HepG2 (cell line): ENCODE measurements around the gene NFATC1. TPM values are rescaled to one million over a fixed set of nuclear protein-coding genes. Genes with fewer than 3 reads are reported as not detected.

ENCODE experiments used
- ATAC-seq: fragments of 200-7000 bp; cut with Tn5 transposase; 3 replicates; pipeline ENCODE4 v1.9.1; 2020; ENCODE audit warnings: mild to moderate bottlenecking, moderate library complexity
- BruUV-seq: library from RNA; stranded (reverse); fragments of 400-500 nt; replicated peaks from 2 replicates; lab custom pipeline; 2021; lab: Mats Ljungman, UMichigan
- CTCF ChIA-PET: fragments of 300-600 bp; formaldehyde crosslinking; extraction: SDS; loops from one replicate; lab custom pipeline; 2021; ENCODE audit warnings: low total read pairs, inconsistent platforms, low intra/inter-chr PET ratio; lab: Yijun Ruan, JAX
- POLR2A ChIA-PET: fragments of 350-600 bp; sonication (Branson Sonifier 250); formaldehyde crosslinking; loops from one replicate; lab custom pipeline; 2020; ENCODE audit warnings: antibody characterized with exemption, inconsistent platforms; lab: Yijun Ruan, JAX
- DNase-seq: peaks from one replicate; pipeline ENCODE4 v3.0.0-alpha.2; 2015; ENCODE audit warnings: low spot score
- FAIRE-seq: peaks from 3 replicates; lab custom pipeline; 2011; peaks lifted over from hg19 to GRCh38; lab: Jason Lieb, UNC
- H2AFZ ChIP-seq: one replicate; pipeline ENCODE4 v1.6.1; 2011; ENCODE audit warnings: low read length, inconsistent platforms
- H3K27ac ChIP-seq: fragments of 300-600 bp; 3 replicates; pipeline ENCODE4 v1.8.0; 2011; ENCODE audit warnings: mixed run types, mild to moderate bottlenecking, mixed read lengths, low read length, inconsistent platforms; ENCODE audit not compliant: insufficient read depth; ENCODE audit errors: extremely low read length
- H3K27me3 ChIP-seq, 2 experiments: fragments of 200-600 bp in 1 of 2; 2 replicates in 1 of 2; 3 replicates in 1 of 2; pipeline versions ENCODE4 v1.6.0 to v1.8.0; 2011; ENCODE audit warnings: low read length in 2 of 2, mild to moderate bottlenecking in 2 of 2, moderate library complexity in 2 of 2, inconsistent platforms in 1 of 2; ENCODE audit not compliant: insufficient read depth in 2 of 2, control insufficient read depth in 1 of 2
- H3K36me3 ChIP-seq, 2 experiments: fragments of 200-600 bp in 1 of 2; replicated peaks in 1 of 2; 2 replicates in 1 of 2; 3 replicates in 1 of 2; pipeline versions ENCODE4 v1.5.1 to v1.8.0; 2011; ENCODE audit warnings: low read length in 2 of 2, inconsistent platforms in 1 of 2; ENCODE audit not compliant: insufficient read depth in 2 of 2, control insufficient read depth in 1 of 2
- H3K4me1 ChIP-seq: 2 replicates; pipeline ENCODE4 v1.5.1; 2012; ENCODE audit warnings: low read length, inconsistent platforms; ENCODE audit not compliant: insufficient read depth
- H3K4me2 ChIP-seq: 2 replicates; pipeline ENCODE4 v1.6.0; 2011; ENCODE audit warnings: low read depth, low read length, inconsistent platforms
- H3K4me3 ChIP-seq, 3 experiments: fragments of 200-600 bp in 1 of 3; sonication (generic), shearing (Covaris generic) in 1 of 3; replicated peaks in 1 of 3; 2 replicates each; pipeline ENCODE4 v1.5.1; 2011 to 2016; ENCODE audit warnings: low read length in 3 of 3, inconsistent platforms in 2 of 3, low read depth in 2 of 3, mild to moderate bottlenecking in 2 of 3, control low read depth in 1 of 3, mixed read lengths in 1 of 3; ENCODE audit not compliant: insufficient read depth in 1 of 3
- H3K79me2 ChIP-seq: one replicate; pipeline ENCODE4 v1.6.1; 2011; ENCODE audit warnings: low read length, inconsistent platforms; ENCODE audit not compliant: insufficient read depth
- H3K9ac ChIP-seq: 2 replicates; pipeline ENCODE4 v1.6.0; 2011; ENCODE audit warnings: mild to moderate bottlenecking, low read depth, low read length, inconsistent platforms; ENCODE audit not compliant: insufficient read depth
- H3K9me3 ChIP-seq: 2 replicates; pipeline ENCODE4 v1.5.1; 2012; ENCODE audit warnings: mild to moderate bottlenecking, low read length
- H4K20me1 ChIP-seq: 2 replicates; pipeline ENCODE4 v1.6.0; 2011; ENCODE audit warnings: inconsistent platforms, mild to moderate bottlenecking, low read length, moderate library complexity; ENCODE audit not compliant: insufficient read depth
- AGO1 ChIP-seq: fragments of 200-400 bp; formaldehyde crosslinking; IDR thresholded peaks from 2 replicates; pipeline ENCODE4 v1.6.1; 2017; ENCODE audit warnings: mild to moderate bottlenecking, low read depth, low read length, moderate library complexity; ENCODE audit not compliant: poor library complexity, severe bottlenecking
- CEBPB ChIP-seq: IDR thresholded peaks from 2 replicates; pipeline ENCODE4 v1.6.1; 2011; ENCODE audit warnings: low read depth, low read length, improper control_type of control experiment, borderline replicate concordance
- POLR2G ChIP-seq: fragments of 200-400 bp; formaldehyde crosslinking; IDR thresholded peaks from 2 replicates; pipeline ENCODE4 v1.6.1; 2018; ENCODE audit warnings: mild to moderate bottlenecking, low read depth, low read length, moderate library complexity
- TAF1 ChIP-seq: sonication (generic); formaldehyde crosslinking; IDR thresholded peaks from 2 replicates; pipeline ENCODE4 v1.4.0; 2020; ENCODE audit warnings: missing genetic modification reagents
- ZNF567 ChIP-seq: sonication (generic); formaldehyde crosslinking; IDR thresholded peaks from 2 replicates; pipeline ENCODE4 v1.8.1; 2023; ENCODE audit warnings: mild to moderate bottlenecking, missing genetic modification reagents, borderline replicate concordance
- ZNF749 ChIP-seq: sonication (generic); formaldehyde crosslinking; IDR thresholded peaks from 2 replicates; pipeline ENCODE4 v1.8.0; 2022; ENCODE audit warnings: mild to moderate bottlenecking, missing genetic modification reagents, moderate library complexity, borderline replicate concordance
- ZNF788 ChIP-seq: sonication (generic); formaldehyde crosslinking; IDR thresholded peaks from 2 replicates; pipeline ENCODE4 v1.5.0; 2020; ENCODE audit warnings: mild to moderate bottlenecking, missing genetic modification reagents, borderline replicate concordance
- WGBS: methylation state at CpG from one replicate; pipeline ENCODE4 v1.1.6; 2017; ENCODE audit warnings: low lambda C conversion rate; 5-methylcytosine and 5-hydroxymethylcytosine counted together
- in situ Hi-C: cut with HindIII; loops from 2 replicates; pipeline ENCODE4 v1.10.0; 2017; ENCODE audit warnings: low pct_unique_long_range_greater_than_20kb; ENCODE audit not compliant: extremely low pct_ligation_motif_present
- intact Hi-C: fragments of 100-400 bp; cut with micrococcal nuclease; formaldehyde crosslinking; loops from one replicate; pipeline ENCODE4 v1.10.0; 2022; ENCODE audit not compliant: unreplicated experiment
- polyA plus RNA-seq, 8 experiments: library from polyadenylated mRNA; depleted of rRNA in 3 of 8; stranded (reverse) in 7 of 8; unstranded in 1 of 8; fragments of >200 nt; fragmentation: Illumina TruSeq in 4 of 8; extraction: Trizol in 4 of 8; gene quantifications; 2 replicates each; pipeline versions ENCODE4 v1.2.1 to v1.2.3, GENCODE V29; 2011 to 2016; ENCODE audit warnings: low read depth in 4 of 8, missing spikeins in 1 of 8, mixed read lengths in 1 of 8; ENCODE audit not compliant: insufficient read depth in 1 of 8
- total RNA-seq, 5 experiments: library from RNA; depleted of rRNA; stranded (reverse); fragments of >200 nt; fragmentation: Illumina TruSeq; extraction: Trizol; gene quantifications; 2 replicates each; pipeline ENCODE4 v1.2.3, GENCODE V29; 2016; ENCODE audit warnings: low read depth in 1 of 5
- TF ChIP-seq, protein P1 (sequence below): fragments of 450-650 bp; IDR thresholded peaks from 2 replicates; pipeline ENCODE4 v1.6.1; 2017
- TF ChIP-seq, protein P2 (sequence below): sonication (generic); formaldehyde crosslinking; IDR thresholded peaks from 2 replicates; pipeline ENCODE4 v1.4.0; 2020; ENCODE audit warnings: mild to moderate bottlenecking, missing genetic modification reagents
- TF ChIP-seq, protein P3 (sequence below): sonication (generic); formaldehyde crosslinking; IDR thresholded peaks from 2 replicates; pipeline ENCODE4 v1.5.0; 2020; ENCODE audit warnings: mild to moderate bottlenecking, missing genetic modification reagents, borderline replicate concordance

The NFATC1 gene
- total and polyA plus RNA-seq, 2 of the 13 experiments (the other 11 are each of a cell fraction or from before 2014, with no cell fraction given), result not detected

DNA sequence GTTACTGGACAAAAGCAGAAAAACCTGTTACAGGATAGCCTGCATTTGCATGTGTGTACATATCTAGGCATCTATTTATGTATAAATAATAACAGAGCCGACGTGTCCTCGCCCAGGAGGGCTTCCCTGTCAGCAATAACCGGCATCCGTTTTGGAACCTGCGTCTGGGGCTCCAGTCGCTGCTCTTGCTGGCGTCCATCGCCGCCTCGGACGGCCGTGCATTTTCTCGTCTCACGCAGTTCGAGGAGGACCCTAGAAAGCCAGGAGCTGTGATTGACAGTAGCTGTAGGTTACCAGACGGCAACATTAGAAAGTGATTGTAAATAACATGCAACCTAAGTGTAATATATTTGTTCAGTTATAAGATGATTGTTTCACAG lies 132.6 kb downstream of the NFATC1 start:
- Histone ChIP-seq H3K9me3 (no peaks in the 10 kb centered on the region), H3K4me2 (no peak overlapping the region), H3K79me2 (no peaks in the 10 kb centered on the region), H3K4me1 (no peaks in the 10 kb centered on the region), H4K20me1 (no peaks in the 10 kb centered on the region), H3K27me3 (peaks cover 9 to 77% of the 10 kb centered on the region in 2 experiments), H3K9ac (no peak overlapping the region), H3K4me3 (no peak overlapping the region), H2AFZ (no peak overlapping the region), H3K36me3 (no peaks in the 10 kb centered on the region), H3K27ac (no peak overlapping the region)
- intact Hi-C loops (no loop called here), in situ Hi-C loops (no loop called here)
- ChIA-PET CTCF (interaction anchor here (1.1 to 1.7 kb wide), 2 partner anchors 147 to 149 kb away, joined by 4 to 17 read pairs; no protein-coding TSS in a partner anchor), POLR2A (no interaction called here)
- no TSS peak for BruUV-seq
- WGBS, result 4% methylated on average over 4 of the region's 17 CpGs
- DNase-seq (no peak), FAIRE-seq (no peak), ATAC-seq (no peak)
- TF ChIP-seq CEBPB (no peak), AGO1 (no peak), ZNF567 (no peak), ZNF749 (CRISPR knock-in tag) (no peak), POLR2G (no peak), TAF1 (CRISPR knock-in tag) (no peak), ZNF788 (CRISPR knock-in tag) (no peak)
- TF ChIP-seq, protein P1, sequence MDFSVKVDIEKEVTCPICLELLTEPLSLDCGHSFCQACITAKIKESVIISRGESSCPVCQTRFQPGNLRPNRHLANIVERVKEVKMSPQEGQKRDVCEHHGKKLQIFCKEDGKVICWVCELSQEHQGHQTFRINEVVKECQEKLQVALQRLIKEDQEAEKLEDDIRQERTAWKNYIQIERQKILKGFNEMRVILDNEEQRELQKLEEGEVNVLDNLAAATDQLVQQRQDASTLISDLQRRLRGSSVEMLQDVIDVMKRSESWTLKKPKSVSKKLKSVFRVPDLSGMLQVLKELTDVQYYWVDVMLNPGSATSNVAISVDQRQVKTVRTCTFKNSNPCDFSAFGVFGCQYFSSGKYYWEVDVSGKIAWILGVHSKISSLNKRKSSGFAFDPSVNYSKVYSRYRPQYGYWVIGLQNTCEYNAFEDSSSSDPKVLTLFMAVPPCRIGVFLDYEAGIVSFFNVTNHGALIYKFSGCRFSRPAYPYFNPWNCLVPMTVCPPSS, result no peak
- TF ChIP-seq, protein P2, sequence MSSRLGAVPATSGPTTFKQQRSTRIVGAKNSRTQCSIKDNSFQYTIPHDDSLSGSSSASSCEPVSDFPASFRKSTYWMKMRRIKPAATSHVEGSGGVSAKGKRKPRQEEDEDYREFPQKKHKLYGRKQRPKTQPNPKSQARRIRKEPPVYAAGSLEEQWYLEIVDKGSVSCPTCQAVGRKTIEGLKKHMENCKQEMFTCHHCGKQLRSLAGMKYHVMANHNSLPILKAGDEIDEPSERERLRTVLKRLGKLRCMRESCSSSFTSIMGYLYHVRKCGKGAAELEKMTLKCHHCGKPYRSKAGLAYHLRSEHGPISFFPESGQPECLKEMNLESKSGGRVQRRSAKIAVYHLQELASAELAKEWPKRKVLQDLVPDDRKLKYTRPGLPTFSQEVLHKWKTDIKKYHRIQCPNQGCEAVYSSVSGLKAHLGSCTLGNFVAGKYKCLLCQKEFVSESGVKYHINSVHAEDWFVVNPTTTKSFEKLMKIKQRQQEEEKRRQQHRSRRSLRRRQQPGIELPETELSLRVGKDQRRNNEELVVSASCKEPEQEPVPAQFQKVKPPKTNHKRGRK (CRISPR knock-in tag), result no peak
- TF ChIP-seq, protein P3, sequence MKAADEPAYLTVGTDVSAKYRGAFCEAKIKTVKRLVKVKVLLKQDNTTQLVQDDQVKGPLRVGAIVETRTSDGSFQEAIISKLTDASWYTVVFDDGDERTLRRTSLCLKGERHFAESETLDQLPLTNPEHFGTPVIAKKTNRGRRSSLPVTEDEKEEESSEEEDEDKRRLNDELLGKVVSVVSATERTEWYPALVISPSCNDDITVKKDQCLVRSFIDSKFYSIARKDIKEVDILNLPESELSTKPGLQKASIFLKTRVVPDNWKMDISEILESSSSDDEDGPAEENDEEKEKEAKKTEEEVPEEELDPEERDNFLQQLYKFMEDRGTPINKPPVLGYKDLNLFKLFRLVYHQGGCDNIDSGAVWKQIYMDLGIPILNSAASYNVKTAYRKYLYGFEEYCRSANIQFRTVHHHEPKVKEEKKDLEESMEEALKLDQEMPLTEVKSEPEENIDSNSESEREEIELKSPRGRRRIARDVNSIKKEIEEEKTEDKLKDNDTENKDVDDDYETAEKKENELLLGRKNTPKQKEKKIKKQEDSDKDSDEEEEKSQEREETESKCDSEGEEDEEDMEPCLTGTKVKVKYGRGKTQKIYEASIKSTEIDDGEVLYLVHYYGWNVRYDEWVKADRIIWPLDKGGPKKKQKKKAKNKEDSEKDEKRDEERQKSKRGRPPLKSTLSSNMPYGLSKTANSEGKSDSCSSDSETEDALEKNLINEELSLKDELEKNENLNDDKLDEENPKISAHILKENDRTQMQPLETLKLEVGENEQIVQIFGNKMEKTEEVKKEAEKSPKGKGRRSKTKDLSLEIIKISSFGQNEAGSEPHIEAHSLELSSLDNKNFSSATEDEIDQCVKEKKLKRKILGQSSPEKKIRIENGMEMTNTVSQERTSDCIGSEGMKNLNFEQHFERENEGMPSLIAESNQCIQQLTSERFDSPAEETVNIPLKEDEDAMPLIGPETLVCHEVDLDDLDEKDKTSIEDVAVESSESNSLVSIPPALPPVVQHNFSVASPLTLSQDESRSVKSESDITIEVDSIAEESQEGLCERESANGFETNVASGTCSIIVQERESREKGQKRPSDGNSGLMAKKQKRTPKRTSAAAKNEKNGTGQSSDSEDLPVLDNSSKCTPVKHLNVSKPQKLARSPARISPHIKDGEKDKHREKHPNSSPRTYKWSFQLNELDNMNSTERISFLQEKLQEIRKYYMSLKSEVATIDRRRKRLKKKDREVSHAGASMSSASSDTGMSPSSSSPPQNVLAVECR (CRISPR knock-in tag), result no peak
